Nephron progenitor cell (in vitro differentiated cells): ENCODE measurements around the gene CCDC192.

Experiments
- DNase-seq: peaks from one replicate; pipeline ENCODE4 v3.0.0; 2021
- H3K27ac Mint-ChIP-seq: 2 replicates; pipeline ENCODE4 v1.8.0; 2021; ENCODE audit warnings: mild to moderate bottlenecking, moderate library complexity, mixed read lengths
- H3K27me3 Mint-ChIP-seq: 2 replicates; pipeline ENCODE4 v1.8.0; 2021; ENCODE audit warnings: mild to moderate bottlenecking, low read depth, mixed read lengths; ENCODE audit not compliant: poor library complexity
- H3K36me3 Mint-ChIP-seq: 2 replicates; pipeline ENCODE4 v1.8.0; 2021; ENCODE audit warnings: low read depth, mixed read lengths
- H3K4me1 Mint-ChIP-seq: 2 replicates; pipeline ENCODE4 v1.8.0; 2021; ENCODE audit warnings: mixed read lengths
- H3K4me3 Mint-ChIP-seq: 2 replicates; pipeline ENCODE4 v1.8.0; 2021; ENCODE audit warnings: mild to moderate bottlenecking, moderate library complexity, mixed read lengths
- H3K9me3 Mint-ChIP-seq: 2 replicates; pipeline ENCODE4 v1.8.0; 2021; ENCODE audit warnings: mild to moderate bottlenecking, moderate library complexity, mixed read lengths
- TF ChIP-seq, protein P1 (sequence below): fragments of 200-600 bp; sonication (generic); IDR thresholded peaks from 2 replicates; pipeline ENCODE4 v1.5.0; 2021; ENCODE audit warnings: antibody characterized with exemption

CCDC192 gene

DNA sequence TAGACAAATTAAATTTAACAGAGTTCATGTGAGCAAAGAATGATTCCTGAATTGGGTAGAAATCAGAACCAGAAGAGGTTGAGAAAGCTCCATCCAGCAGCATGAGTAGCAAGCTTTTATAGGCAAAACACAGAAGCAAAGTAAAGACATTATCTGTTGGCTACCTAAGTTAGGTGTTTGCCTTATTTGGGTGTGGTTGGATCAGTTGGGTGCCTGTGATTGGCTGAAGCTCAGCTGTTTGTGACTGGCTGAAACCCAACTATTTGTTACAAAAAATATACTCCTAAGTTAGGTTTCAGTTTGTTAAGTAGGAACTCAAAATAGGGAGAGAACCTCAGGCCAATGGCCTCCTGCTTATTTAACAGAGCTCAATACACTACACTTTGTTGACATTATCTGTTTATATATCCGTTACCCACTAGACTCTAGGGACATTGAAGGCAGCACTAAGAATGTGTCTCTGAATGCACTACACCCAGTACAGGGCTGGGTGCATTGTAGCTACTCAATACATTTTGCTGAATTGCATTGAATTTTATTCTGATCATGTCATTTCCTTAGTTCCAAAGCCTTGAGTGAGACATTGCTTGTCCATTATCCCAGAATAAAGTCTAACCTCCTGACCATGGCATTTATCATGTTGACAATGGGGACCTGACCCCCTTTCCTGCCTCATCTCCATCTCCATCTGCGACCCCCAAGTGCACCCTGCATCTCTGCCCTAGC lies 98.7 kb downstream of the CCDC192 start:
- Mint-ChIP-seq H3K36me3 (no peaks in the 10 kb centered on the region), H3K27me3 (no peaks in the 10 kb centered on the region), H3K4me1 (peaks cover 4% of the 10 kb centered on the region), H3K9me3 (no peaks in the 10 kb centered on the region), H3K27ac (no peak overlapping the region), H3K4me3 (no peak overlapping the region)
- TF ChIP-seq, protein P1, sequence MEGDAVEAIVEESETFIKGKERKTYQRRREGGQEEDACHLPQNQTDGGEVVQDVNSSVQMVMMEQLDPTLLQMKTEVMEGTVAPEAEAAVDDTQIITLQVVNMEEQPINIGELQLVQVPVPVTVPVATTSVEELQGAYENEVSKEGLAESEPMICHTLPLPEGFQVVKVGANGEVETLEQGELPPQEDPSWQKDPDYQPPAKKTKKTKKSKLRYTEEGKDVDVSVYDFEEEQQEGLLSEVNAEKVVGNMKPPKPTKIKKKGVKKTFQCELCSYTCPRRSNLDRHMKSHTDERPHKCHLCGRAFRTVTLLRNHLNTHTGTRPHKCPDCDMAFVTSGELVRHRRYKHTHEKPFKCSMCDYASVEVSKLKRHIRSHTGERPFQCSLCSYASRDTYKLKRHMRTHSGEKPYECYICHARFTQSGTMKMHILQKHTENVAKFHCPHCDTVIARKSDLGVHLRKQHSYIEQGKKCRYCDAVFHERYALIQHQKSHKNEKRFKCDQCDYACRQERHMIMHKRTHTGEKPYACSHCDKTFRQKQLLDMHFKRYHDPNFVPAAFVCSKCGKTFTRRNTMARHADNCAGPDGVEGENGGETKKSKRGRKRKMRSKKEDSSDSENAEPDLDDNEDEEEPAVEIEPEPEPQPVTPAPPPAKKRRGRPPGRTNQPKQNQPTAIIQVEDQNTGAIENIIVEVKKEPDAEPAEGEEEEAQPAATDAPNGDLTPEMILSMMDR, result no peak
- DNase-seq, result no peak

DNA sequence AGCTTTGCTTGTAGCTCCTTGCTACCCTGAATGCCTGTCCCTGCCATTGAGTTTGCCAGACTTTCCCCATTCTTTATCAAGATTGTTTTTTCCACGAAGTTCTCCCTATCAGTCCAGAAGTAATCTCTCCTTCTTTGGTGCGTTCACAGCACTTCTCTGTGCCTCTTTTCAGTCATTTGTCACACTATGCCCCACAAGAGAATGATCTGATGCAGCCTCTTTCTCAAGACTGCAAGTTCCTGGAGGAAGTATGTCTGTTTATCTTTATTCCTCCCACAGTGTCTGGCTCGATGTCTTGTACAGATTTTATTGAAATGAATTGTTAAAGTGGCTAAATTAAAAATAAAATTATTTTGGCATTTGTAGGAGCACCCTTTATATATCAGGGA lies 99.3 kb downstream of the CCDC192 start:
- Mint-ChIP-seq H3K4me1 (peaks cover 4% of the 10 kb centered on the region), H3K27me3 (no peaks in the 10 kb centered on the region), H3K27ac (no peak overlapping the region), H3K4me3 (no peak overlapping the region), H3K36me3 (no peaks in the 10 kb centered on the region), H3K9me3 (no peaks in the 10 kb centered on the region)
- DNase-seq, result no peak
- TF ChIP-seq, protein P1, result no peak

DNA sequence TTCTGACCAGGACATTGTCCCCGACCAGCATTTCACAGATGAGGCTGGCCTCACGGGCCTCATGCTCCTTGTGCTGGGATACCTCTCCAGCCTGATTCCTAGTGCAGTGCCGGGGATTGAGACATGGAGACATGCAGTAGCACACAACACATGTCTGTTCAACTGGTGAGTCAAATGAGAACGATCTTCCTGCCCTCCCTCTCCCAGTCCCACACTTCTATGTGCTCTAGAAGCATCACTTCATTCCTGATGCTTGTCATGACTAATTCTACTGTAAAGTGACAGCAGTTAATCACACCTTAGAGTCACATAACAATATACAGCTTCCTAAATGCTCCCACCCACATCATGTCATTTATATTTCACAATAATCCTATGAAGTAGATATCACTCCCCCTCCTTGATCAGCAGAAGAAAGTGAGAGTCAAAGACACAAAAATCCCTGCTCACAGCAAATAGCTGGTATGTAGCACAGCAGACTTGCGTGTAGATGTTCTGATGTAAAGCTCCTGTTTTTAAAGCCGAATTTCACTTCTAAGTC lies 101.8 kb downstream of the CCDC192 start:
- no peaks in the 10 kb centered on the region for H3K36me3 Mint-ChIP-seq
- no peak for DNase-seq
- H3K27ac Mint-ChIP-seq, result no peak overlapping the region
- H3K4me1 Mint-ChIP-seq, result no peaks in the 10 kb centered on the region
- H3K9me3 Mint-ChIP-seq, result no peaks in the 10 kb centered on the region
- no peak overlapping the region for H3K4me3 Mint-ChIP-seq
- TF ChIP-seq, protein P1, result no peak
- no peaks in the 10 kb centered on the region for H3K27me3 Mint-ChIP-seq

DNA sequence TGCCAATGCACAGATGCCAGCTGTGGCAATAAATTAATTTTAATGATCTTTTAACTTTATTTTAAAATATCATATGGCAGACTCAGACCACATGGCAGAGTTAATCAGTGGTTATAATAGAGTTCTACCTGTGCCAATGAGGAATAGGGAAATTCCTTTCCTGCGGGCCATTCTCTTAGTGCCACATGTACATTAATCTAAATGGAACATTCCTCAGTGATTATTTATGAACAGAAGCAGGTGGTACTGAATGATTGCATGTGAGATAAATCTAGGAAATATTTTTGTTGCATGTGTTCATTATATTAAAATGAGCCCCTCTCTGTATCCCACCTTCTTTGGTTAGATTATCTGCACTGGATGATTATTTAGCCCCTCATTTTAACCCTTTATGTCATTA lies 102.3 kb downstream of the CCDC192 start:
- H3K27me3 Mint-ChIP-seq, result no peaks in the 10 kb centered on the region
- H3K27ac Mint-ChIP-seq, result no peak overlapping the region
- DNase-seq, result no peak
- no peaks in the 10 kb centered on the region for H3K36me3 Mint-ChIP-seq
- no peaks in the 10 kb centered on the region for H3K4me1 Mint-ChIP-seq
- no peaks in the 10 kb centered on the region for H3K9me3 Mint-ChIP-seq
- TF ChIP-seq, protein P1, result no peak
- H3K4me3 Mint-ChIP-seq, result no peak overlapping the region

DNA sequence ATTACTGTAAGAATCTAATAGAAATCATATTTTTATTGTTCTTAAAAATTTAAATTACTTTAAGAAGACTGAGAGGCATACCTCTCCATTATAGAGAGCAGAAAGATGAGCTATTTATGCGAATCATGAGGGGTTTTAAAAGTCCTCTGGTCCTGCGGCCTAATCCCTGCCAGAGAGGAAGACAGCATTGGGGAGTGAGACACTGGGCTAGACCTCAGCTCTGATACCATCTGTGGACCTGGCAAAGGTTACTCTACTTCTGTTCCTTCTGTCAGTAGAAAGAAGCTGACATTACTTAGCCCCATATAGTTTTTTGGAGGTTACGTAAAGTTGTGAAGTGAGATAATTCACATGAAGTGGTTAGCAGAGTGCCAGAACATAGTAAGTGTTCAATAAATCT lies 103.6 kb downstream of the CCDC192 start:
- no peak overlapping the region for H3K4me3 Mint-ChIP-seq
- TF ChIP-seq, protein P1, result no peak

DNA sequence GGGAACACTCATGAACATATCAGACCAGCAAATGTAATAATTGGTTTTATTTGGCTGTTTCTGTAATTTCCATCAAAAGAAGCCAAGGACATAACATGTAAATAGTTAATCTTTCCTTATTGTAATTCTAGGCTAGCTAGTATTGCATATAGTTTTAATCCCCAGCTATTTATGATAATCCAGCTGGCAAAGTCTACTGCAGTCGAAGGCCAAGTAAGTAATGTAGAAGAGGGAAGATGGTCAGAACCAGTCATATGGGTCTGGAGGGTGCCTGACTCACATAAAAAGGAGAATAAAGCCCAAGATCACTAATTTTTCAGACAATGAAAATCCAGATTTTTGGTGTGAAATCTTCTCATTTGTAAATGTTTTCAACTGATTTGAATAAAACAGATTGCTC lies 106.3 kb downstream of the CCDC192 start:
- Mint-ChIP-seq H3K4me1 (peaks cover 15% of the 10 kb centered on the region), H3K27ac (no peak overlapping the region), H3K9me3 (no peaks in the 10 kb centered on the region), H3K36me3 (peaks cover 4% of the 10 kb centered on the region), H3K27me3 (no peaks in the 10 kb centered on the region), H3K4me3 (no peak overlapping the region)
- TF ChIP-seq, protein P1, result no peak
- no peak for DNase-seq

More for the DNA sequence above, 103.6 kb downstream of the CCDC192 start:
- no peaks in the 10 kb centered on the region for H3K27me3 Mint-ChIP-seq
- no peaks in the 10 kb centered on the region for H3K9me3 Mint-ChIP-seq
- no peak for DNase-seq
- H3K4me1 Mint-ChIP-seq, result no peaks in the 10 kb centered on the region
- H3K27ac Mint-ChIP-seq, result no peak overlapping the region
- no peaks in the 10 kb centered on the region for H3K36me3 Mint-ChIP-seq
